ENCODE data around the gene ATG4B.

ATG4B gene

DNA sequence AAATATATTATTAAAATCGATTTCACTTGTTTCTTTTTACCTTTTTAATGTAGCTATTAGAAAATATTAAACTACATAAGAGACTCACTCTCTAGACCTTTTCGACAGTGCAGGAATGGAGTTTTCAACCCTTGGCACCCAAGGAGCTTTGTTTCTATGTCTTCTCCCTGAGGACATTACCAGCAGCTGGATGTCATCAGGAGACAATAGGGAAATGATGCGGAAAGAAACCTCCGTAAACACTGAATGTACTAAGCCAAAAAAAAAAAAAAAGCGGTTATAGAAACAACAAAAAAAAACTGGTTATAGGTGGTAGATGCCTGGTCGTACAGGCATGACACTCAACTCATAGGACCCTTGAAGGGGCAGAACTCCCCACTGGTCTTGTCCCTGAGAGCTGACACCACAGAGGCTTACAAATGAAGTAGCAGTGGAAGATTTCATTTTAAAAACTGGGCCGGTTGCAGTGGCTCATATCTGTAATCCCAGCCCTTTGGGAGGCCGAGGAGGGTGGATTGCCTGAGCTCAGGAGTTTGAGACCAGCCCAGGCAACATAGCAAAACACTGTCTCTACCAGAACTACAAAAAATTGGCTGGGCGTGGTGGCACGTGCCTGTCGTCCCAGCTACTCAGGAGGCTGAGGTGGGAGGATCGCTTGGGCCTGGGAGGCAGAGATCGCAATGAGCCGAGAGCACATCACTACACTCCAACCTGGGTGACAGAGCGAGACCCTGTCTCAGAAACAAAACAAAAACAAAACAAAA is 24.3 kb upstream of the ATG4B start:
- no peak for DNase-seq

- no peak for DNase-seq
Measured at GRCh38 chr2:241615041-241615440, 22.5 kb upstream of the ATG4B start.

DNA sequence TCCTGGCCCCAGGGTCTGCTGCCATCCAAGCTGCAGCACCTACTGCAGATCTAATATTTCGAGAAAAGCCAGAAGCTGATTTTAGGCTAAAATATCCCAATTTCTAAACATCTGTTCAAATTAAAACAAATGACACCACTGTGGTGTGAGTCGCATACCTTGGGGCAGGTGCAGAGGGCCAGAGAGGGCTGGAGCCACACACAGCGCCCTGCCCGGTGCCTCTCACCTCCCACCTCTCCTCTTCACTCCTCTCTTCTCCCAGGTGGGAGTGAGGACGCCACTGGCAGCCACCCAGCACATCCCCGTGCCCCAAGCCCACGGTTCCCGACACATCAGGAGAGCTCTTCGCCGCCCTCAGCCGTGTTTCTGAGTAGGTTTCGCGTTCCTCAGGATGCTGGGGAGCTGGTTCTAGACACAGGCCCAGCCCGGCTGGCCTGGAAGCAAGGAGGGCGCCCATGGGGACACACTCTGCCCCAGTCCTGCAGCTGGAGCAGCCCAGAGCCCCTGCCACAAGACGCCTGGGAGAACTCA is 21.9 kb upstream of the ATG4B start:
- DNase-seq, result no peak

- peak; percentile 20 for DNase-seq
Measured at GRCh38 chr2:241616168-241617125, 21.0 kb upstream of the ATG4B start.

DNA sequence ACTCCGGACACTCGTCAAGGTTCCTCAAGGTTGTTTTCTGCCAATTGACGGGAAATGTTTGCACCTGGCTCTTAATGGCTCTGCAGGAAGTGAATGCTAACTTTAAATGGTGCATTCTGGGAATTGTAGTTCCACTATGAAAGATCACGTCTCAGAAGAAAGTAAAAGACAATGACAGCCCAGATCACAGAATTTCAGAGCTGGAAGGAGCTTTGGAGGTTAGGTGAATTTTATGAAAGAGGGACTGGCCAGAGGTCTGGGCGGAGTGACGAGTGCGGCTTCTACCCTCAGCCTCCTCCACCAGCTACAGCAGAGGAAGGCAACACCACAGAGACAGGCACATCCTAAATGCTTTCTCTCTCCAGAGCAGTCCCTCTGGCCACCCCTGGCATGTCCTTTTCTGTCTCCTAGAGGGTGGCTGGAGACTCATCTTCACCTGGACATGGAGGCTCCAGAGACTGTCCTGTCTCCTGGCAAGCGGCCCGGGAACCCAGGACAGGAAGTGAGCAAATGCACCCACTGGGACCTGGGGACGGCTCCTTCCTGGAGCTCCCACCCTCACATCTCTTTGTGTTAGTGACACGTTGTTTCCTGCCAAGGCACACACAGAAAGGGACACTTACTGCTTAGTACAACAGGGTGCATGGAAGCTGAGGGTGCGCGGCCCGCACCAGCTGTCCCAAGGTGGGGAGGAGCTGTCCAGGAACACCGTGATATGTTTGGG is 19.9 kb upstream of the ATG4B start:
- peak; percentile 82 for DNase-seq

DNA sequence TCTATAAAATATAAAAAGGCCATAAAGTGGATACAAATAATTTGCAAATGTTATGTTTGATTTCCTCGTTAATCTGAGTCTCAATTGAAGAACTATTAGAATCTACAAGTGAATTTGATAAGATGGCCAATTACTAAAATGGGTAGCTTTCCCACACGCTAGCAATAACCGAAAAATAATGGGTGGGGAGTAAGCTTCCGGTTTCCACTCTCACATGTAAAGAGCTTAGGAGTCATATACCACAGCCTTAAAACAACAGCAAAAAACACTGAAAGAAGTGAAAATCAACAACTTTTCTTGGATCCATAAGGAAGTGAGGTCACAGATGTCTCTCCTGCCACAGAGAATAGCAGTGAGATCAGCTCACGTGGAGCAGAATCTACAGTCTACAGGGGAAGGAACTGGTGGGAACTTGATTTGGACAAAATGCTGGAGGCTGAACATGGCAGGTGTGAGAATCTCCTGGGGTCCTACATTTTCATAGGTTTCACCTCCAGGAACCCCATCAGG is 19.1 kb upstream of the ATG4B start:
- no peak for DNase-seq

- DNase-seq, result no peak
Measured at GRCh38 chr2:241618829-241619228, 18.7 kb upstream of the ATG4B start.

GRCh38 chr2:241619597-241620418 is 17.7 kb upstream of the ATG4B start:
- no peak for DNase-seq

DNA sequence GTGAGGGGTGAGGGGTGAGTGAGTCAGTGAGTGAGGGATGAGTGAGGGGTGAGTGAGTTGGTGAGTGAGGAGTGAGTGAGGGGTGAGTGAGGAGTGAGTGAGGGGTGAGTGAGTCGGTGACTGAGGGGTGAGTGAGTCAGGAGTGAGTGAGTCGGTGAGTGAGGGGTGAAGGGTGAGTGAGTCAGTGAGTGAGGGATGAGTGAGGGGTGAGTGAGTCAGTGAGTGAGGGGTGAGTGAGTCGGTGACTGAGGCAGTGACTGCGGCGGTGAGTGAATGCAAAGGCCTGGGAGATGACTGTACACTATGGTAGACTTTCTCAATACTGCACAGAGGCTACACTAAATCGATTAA is 17.1 kb upstream of the ATG4B start:
- DNase-seq, result no peak

DNA sequence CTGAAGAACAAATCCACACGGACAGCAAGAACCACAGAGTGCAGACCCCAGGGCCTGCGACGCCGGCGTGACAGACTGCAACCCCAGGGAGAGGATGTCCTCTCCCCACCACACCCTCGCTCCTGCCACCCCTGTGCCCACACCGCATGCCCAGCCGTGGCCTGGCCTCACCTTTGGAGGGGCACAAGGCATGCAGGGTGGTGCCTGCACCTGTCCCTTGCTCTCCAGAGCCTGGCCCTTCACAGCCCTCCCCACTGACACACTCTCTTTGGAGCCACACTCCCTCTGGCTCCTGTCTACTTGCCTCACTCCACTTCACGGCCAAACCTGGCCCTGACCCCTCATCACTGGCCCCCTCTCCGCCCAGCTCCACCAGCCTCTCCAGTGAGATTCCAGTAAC is 9.8 kb upstream of the ATG4B start:
- no peak for DNase-seq

DNA sequence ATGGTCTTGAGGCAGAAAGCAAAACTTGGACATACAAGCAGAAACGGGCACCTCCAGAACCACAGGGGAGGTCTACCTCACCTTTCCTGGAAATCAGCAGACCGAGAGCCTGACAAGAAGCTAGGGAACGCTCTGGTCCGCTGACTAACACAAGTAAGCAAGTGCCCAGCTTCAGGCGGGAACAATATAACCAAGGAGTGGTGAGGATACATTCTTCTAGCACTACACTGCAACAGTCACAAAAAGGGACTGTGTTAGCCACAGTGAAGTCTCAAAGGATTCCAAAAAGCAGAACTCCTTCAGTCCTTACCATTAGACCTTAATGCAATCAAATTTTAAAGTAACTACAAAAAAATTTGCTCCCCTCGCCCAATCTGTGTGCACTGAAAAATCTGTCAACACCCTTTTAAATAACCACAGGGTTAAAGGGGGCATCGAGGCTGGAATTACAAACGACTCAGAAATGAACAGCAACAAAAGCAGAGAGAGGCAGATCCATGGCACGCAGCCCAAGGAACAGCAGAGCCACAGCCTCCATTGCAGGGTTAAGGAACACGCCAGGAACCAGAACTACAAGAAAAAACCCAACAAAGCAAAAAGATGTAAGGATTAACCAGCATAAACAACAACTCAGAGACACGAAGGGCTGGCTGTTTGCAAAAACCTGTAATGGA is 7.6 kb upstream of the ATG4B start:
- no peak for DNase-seq

GRCh38 chr2:241632478-241633325 is 4.8 kb upstream of the ATG4B start:
- DNase-seq, result no peak

GRCh38 chr2:241633561-241633960 is 3.9 kb upstream of the ATG4B start:
- DNase-seq, result no peak

DNA sequence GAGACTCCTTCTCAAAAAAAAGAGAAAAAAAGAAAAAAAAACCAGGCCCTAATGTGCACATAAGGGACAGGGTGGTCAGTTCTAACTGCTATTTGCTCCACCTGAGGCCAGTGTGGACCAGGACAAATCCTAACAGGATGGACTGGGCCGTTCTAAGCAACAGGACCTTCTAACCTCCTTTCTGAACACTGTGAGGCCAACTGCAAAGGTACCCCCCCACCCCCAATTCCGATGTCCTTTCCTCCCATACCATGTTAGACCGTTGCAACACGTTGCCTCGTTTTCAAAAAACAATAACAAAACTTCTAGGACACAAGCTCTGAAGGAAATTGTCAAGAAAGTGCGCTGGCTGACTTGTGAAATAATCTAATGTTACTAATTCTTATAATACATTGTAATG is 1.7 kb upstream of the ATG4B start:
- no peak for DNase-seq

- no peak for DNase-seq
Measured at GRCh38 chr2:241636182-241637017, 1.1 kb upstream of the ATG4B start.

DNA sequence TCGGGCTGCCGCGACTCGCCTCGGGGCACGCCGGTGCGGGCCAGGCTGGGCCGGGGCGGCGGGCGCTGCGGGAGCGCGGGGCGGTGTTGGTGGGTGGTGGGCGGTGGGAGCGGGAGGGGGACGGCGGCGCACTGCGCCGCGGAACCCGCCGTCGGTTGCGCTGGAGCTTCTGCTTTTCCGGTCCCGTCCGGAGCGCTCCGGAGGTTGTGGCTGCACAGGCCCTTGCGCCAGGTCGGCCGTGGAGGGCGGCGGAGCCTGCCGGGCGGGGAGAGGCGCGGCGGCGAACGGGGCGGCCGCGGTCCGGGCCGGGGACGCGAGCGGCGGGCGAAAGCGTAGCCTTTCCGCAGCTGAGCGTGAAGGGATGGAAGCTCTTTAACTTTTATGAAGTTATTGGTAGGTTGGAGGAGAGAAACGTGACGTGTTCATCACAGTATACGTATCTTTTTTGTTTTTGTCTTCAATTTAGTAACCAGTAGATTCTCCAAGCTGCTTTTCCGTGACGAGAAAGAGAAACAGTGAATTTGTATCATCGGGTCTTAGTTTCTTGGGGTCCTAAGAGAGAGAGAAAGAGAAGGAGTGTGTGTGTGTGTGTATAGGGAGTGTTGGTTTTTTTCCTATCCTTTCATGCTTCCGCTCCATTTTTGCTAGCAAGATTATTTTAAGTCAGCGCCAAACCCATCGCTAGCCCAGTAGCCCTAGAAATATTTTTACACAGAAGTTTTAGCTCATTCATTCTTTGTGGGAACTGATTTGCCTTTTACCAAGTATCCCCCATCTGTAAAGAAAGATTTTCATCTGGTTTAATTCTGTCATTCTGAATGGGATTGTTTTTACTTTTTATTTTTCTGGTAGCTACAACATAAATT is 535 bp downstream of the ATG4B start:
- no peak for DNase-seq

- no peak for DNase-seq
Measured at GRCh38 chr2:241638940-241639339, 1.4 kb downstream of the ATG4B start.

GRCh38 chr2:241639385-241639784 is 1.9 kb downstream of the ATG4B start:
- DNase-seq, result no peak
